ENCODE results near the gene ATF7IP2.

GRCh38 chr16:10405386-10405939 lies 19.6 kb downstream of the ATF7IP2 start:
- TF ChIP-seq CTCF (IDR thresholded peaks at IDR 0.05) (no peak), POLR2AphosphoS5 (IDR thresholded peaks at IDR 0.05) (no peak), POLR2A (IDR thresholded peaks at IDR 0.05) (no peak)

Data from breast epithelium (tissue), 3 donors.